HG03135 (cell line): ENCODE data around the gene FEV.

Source experiments
- ATAC-seq: cut with Tn5 transposase; IDR thresholded peaks from one replicate; pipeline ENCODE4 v1.9.1; 2021; ENCODE audit warnings: mild to moderate bottlenecking, moderate library complexity; ENCODE audit not compliant: unreplicated experiment

Gene FEV

DNA sequence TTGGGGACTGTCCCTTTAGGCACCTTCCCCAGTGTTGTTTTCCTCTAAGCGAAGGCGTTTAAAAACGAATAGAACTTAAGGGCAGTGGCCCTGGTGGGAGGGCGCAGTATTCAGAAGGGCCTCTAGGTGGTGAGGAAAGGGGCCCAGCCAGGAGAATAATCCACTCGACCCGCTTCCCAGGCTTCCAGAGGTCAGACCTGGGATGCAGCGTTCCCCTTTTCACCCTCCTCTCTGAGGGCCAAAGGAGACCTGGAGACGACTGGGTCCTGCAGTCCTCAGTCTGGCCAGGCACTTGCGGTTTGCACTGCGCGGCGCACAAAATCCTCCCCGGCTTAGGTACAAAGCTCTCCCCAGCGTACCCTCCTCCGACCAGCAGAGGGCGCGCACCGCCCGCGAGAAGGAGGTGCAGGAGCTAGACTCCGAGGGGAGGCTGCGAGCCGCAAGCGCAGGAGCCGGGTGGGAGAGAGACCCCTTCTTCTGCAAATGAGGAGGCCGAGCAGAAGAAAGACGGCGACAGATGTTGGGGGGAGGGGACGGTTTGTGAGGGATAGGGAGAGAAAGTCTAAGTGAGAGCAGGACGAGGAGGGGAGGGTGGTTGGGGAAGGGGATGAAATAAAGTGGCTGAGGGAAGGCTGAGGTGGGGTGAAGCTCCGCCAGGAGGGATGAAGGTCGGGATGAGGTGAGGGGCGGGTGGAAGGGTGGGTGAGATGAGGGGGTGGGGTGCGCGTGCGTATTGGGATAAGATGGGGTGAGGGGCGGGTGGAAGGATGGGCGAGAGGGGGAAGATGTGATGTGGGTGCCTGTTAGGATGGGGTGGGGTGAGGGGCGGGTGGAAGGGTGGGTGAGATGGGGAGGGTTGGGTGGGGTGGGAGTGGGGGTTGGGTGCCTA is 4.9 kb downstream of the FEV start:
- ATAC-seq = peak; percentile 83

DNA sequence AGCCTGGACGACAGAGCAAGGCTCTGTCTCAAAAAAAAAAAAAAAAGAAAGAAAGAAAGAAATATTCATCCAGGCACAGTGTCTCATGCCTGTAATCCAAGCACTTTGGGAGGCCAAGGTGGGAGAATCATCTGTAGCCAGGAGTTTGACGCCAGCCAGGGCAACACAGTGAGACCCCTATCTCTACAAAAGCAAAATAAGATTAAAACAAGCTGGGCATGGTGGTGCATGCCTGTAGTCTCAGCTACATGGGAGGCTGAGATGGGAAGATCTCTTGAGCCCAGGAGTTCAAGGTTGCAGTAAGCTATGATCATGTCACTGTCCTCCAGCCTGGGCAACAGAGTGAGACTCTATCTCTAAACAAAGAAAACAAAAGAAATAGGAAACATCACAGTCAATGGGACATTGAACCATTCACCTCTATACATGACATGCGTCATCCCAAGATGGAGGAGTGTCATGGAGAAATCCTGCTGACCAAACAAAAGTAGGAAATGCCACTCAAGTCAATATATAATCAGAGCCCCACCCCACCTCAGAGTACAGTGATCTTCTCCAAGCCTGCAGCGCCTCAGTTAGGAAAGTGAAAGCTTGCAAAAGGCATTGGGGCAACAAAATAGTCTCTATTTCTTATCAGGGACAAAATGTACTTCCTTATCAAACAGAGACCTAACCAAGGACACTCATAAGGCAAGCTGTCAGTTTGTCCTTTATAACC is 9.8 kb downstream of the FEV start:
- no peak for ATAC-seq

DNA sequence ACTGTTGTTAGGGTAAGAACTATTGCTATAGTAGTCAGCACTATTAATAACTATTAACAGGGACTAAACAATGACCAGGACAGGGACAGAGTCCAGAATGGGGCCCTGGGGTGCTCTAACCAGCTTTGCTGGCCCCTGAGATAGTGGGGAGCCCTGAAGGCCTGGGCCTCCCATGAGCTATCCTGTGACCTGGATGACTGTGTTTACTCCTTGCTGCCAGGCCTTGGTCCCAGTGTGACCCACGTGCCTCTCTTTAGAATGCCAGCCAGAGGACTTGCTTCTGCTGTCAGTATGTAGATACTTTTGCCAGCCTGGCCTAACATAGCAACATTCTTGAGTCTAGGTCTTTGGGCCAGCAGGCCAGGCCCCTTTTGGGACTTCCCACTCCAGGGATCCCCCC is 14.1 kb downstream of the FEV start:
- ATAC-seq = no peak

DNA sequence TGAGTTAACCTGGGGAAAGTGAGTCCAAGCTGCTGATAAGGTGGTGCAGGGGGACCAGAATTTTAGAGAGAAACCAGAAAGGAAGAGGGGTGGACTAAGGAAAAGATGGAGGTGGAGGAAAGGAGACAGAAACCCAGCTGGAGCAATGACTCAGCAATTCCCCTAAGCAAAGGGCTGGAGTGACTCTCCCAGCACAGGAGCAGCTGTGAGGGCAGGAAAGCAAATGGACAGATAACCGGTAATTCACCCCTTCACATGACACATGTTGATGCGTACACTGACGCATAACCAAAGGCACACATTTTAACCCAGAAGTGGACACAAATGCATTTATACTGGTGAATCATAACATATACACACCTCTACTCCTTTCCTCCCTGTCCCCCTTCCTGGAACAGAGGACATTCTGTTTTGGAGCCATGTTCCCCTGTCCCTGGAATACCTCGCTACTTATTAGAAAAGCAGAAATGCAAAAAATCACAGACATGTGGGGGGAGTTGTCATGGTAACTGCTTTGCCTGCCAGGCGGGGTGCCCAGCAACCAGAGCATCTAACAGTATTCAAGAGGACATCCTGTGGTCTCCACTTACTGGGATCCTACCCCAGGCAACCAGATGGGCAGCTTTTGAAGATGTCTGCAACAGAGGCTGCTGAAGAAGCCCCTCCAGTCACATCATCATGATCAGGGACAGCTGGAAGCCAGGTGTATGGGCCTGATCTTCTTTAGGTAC is 20.8 kb downstream of the FEV start:
- ATAC-seq = no peak

DNA sequence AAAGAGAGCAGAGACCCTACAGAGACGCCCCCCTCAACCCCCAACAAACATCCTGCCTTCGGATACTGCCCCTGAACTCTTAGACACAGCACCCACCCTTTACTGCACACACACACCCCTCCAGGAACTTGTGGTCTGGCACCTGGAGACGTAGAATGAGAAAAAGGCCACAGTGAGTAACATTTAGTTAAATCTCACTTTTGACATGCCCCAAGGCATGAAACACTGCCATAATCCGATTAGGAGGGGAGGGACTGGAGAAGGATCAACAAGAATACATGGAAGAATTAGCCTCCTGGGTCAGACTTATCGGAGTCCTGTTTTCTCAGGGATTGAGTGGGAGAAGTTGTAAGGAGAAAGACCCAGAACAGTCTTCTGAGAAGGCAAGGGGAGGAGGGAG is 21.4 kb downstream of the FEV start:
- no peak for ATAC-seq

DNA sequence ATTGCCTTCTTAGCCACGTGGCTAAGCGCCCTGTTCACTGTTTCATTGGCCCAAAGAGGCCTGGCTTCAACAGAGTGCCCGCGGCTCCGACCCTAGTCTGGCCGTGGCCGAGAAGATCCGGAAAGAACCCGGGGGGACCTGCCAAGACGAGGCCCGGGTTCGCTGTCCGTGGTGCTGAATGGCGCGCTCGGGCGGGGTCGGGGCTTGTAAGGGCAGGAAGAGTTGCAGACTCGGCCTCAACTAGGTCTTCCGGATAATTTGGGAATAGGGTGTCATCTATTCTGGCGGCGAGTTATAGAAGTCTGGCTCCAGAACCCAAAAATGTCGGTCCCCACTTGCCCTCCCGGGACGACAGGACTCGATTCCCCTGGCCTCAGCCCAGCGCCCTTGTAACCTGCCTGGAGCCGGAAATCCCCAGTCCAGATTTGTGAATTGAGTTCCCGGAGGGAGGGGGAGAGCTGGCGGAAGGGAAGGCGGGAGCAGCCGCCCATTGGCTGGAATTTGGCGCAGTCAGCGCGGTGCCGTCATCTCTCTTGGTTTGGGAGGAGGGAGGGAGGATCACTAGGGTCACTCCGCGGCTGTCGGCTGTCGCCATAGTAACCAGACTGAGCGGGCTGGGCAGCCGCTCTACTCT is 22.0 kb downstream of the FEV start:
- ATAC-seq = no peak

DNA sequence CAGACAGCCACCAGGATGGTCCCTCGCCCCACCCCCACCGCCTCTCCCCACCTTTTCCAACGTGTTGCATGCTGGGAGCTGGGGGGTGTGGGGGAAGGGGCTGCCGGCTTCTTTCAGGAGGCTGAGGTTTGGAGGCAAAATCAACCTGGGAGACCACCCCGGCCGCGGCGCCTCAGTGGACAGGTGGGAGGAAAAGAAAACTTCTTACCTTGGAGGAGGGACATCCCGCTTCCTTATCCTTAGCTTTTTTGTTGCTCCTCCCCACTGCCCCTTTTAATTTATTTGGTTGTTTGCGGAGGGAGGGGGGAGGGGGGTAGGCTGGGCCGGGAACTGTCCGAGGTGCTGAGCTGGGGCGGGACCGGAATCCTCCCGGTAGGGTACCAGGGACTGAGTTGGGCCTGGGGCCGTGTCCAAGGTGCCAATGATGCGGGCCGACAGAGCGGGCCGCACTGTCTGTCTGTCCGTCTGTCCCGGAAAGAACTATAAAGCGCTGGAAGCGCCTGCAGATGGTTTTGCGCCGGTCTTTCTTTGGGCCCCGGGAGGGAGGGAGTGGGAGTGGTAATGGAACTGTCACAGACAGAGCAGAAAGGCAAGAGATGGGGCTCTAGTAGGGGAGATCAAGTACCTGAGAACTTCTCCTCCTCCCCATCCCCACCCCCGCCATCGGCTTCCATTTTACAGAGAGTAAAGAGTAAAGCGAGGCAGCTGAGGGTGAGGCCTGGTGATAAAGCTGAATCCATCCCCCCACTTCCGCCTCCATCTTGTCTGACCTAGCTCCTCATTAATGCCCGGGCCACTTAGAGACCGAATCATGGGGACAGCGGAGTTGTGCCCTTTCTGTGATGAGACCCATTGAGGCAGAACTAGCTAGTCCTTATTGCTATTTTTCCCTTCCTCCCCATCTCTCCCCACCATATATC is 23.1 kb downstream of the FEV start:
- ATAC-seq = no peak

DNA sequence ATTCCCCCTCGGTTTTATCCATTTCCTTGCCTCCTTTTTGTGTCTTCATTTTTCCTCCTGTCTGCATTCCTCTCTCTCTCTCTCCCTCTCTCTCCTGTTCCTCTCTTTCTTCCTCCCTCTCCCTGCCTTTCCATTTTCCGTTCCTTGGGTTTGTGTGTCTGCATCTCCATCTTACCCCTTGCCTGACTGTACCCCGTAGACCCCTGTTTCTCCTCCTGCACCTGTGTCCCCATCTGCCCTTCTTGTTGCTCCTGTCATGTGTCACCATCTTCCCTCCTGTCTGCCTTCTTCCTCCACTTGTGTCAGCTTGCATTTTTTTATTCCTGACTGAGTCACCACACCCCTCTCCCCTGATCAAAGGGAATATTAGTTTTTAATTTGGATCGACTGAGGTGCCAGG is 23.8 kb downstream of the FEV start:
- ATAC-seq = no peak

DNA sequence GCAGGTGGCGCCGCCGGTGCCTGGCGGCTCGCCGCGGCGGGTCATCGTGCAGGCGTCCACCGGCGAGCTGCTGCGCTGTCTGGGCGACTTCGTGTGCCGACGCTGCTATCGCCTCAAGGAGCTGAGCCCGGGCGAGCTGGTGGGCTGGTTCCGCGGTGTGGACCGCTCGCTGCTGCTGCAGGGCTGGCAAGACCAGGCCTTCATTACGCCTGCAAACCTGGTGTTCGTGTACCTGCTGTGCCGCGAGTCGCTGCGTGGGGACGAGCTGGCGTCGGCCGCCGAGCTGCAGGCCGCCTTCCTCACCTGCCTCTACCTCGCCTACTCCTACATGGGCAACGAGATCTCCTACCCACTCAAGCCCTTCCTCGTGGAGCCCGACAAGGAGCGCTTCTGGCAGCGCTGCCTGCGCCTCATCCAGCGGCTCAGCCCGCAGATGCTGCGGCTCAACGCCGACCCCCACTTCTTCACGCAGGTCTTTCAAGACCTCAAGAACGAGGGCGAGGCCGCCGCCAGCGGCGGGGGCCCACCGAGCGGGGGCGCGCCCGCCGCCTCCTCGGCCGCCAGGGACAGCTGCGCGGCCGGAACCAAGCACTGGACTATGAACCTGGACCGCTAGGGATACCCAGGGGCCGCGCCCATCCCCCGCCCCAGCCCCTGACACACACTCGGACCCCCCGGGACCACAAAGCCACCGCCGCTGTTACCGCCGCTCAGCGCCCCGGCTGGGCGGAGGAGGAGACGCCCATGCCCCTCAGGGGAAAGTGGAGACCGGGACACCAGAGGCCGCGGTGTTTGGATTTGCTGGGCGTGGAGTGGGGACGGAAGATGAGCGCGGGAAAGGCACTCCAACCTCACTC is 24.4 kb downstream of the FEV start:
- no peak for ATAC-seq

DNA sequence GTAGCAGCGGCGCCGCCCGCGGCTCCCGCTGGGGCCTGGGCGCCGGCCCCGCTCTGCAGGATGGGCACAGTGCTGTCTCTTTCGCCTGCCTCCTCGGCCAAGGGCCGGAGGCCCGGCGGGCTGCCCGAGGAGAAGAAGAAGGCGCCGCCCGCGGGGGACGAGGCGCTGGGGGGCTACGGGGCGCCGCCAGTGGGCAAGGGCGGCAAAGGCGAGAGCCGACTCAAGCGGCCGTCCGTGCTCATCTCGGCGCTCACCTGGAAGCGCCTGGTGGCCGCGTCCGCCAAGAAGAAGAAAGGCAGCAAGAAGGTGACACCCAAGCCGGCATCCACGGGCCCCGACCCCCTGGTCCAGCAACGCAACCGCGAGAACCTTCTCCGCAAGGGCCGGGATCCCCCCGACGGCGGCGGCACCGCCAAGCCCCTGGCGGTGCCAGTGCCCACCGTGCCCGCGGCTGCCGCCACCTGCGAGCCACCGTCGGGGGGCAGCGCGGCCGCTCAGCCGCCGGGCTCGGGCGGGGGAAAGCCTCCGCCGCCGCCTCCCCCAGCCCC is 25.1 kb downstream of the FEV start:
- ATAC-seq = no peak

DNA sequence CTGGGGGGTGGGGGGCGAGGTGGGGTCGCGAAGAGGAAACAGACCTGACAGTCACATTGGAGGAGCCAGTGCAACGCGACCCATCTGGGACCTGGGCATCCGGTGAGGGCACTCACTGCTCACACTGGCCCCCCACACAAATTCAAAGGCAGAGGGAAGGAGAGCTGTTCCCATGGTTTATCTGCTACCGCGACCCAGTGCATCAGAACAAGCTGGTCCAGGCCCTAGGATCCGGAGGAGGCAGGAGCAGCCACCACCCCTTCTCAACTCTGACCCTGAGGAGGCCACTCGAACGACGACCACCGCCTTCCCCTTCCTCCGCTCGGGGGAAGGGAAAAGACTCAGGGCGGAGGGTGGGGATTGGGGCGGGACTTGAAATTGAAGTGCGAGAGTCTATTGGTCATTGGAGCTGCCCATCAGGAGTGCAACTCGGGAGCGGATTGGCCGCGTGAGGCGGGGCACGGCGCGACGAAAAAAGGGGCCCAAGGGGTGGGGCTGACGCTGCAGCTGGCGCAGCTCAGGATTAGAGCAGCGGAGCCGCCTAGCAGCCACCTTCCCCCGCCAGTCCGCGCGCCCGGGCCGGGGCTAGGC is 25.7 kb downstream of the FEV start, which contains the start of gene CDK5R2:
Gene CDK5R2, plus strand, starts transcription at position 526 of the 591 bp plus-strand sequence. CDS start 155 bp downstream, outside the sequence.
- ATAC-seq = peak; percentile 89

DNA sequence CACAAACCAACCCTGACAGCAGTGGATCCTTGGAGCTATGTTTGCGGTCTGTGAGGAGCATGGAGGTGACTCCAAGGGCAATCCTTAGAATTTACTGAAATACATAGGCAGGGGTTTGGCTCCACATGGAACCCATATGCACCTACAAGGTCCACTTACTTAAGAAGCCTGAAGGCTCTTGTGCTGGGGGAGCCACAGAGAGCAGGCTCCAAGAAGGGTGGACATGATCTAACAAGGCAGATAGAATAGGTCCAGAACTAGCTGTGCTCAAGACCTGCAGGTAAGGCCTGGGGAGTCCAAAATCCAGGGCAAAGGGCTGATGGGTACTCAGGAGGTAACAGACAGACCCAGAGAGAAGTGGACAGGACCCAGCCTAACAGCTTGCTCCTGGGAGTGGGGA is 26.7 kb downstream of the FEV start:
- ATAC-seq = no peak

DNA sequence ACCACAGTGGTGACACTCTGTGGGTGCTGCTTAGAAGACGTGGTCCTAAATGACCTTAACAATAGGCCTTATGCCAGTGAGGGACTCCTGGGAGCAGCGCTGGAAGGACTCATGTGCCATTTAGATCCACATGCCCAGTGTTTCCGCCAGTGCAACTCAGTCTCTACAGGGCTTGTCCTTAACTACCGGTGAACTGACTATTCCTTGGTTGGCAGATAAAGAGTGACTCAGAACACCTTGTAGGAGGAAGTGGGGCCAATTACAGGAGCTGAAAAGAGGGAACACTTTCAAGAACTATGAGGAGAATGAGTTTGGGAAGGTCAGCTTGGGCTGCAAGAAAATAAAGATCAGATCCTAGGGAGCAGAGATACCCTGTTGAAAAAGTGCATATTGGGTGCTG is 27.3 kb downstream of the FEV start:
- ATAC-seq = no peak

DNA sequence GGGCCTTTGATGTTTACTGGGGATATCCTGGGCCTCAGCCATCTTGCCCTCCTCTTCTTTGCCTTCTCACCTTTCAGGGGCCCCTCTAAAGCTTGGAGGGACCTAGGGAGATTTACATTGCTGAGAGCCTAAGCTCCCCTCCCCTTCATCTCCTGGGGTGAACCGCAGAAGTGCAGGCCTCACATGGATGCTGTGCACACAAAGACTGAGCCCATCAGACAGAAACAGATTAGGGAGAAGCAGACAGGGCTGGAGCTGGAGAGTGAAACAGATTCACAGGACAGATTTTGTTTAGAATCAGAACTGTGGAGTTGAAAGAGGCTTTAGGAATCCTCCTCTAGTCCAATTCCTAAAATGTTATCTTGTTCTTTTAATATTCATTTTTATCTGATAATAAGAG is 28.9 kb downstream of the FEV start:
- no peak for ATAC-seq

DNA sequence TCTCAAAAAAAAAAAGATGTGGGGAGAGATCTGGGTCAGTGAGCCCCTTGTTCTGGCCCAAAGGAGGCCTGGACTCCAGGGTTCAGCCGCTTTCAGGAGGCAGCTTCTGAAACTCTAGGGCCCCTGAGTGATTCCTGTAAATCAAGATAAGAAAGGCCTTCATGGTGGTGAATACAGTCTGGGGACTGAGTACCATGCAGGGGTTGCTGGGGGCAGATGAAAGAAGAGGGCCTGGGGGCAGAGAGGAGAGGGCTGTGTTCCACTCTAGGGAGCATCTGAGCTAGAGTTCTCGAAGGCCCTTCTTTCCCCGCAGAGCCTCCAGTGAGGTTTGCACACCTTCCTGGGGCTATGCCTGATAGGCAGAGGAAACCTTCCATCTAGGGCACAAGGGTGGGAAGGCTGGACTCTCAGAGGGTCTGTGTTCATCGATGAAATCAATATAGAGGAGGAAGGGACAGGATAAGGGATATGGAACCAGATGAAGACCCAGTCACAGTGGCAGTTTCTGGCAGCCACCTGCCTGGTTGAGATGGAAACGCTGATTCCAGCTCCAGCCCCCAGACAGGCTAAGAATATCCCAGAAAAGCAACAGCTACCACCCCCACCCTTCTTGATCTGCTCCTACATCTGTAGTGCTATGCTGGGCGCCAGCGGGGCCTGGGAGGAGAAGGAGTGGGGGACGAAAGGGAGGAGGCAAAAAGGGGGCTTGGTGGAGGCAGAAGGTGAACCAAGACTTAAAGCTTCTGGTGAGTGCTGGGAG is 30.3 kb downstream of the FEV start:
- no peak for ATAC-seq

DNA sequence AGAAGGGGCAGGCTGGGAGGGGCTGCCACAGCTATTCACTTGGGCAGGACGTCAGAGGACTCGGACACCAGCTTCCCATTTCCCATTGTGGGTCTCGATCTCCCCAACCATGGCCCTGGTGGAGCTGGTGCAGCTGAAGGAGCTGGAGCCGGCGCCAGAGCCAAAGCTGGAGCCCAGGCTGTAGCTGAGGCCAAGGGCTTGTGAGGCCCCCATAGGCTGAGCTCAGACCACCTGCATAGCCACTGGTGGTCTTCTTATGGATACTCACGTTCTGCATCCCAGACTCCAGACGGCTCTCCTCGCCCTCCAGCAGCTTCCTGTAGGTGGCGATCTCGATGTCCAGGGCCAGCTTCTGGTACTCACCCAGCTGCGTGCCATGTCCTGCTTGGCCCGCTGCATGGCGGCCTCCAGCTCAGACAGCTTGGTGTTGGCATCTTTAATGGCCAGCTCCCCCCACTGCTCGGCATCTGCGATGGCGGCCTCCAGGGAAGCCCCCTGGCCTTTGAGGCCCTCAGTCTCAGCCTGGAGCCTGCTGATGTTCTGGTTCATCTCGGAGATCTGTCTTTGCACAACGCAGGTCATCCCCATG is 31.5 kb downstream of the FEV start:
- no peak for ATAC-seq

DNA sequence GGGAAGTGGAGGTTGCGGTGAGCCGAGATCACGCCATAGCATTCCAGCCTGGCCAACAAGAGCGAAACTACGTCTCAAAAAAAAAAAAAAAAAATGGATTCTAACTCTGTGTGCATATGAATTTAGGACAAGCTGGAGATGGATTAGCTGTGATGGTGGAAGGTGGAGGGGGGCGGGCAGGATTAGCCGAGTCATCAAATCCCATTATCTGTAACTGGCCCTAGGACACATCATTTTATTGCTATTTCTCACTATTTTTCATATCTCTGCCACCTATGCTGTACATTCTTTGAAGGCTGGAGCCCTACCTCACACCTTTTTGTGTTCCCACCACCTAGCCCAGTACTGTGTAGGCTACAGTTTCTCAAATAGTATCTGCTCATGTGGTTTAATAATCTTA is 32.8 kb downstream of the FEV start:
- no peak for ATAC-seq
